ENCODE results near the gene DBN1. TPM values are rescaled to one million over a fixed set of nuclear protein-coding genes. Genes with fewer than 3 reads are reported as not detected.
A peak's percentile ranks its signal among the peaks of the same experiment; 100 is the strongest.

The DBN1 gene
- total and polyA plus RNA-seq, 9 of the 15 experiments (the other 6 are each of a cell fraction or from before 2014, with no cell fraction given) = 0.25 to 87.2 (median 27.9) TPM

- TF ChIP-seq SAFB (IDR thresholded peaks at IDR 0.05; ENCODE audit: borderline replicate concordance, low read depth, low read length) = no peak
- TF ChIP-seq RAD51 (IDR thresholded peaks at IDR 0.05; ENCODE audit: borderline replicate concordance, low read depth) = no peak
- TF ChIP-seq ZNF644 (tag; IDR thresholded peaks at IDR 0.05; ENCODE audit: low read depth) = peak; percentile 57; the same call in 1 of the 2 replicates
- TF ChIP-seq ZNF707 (CRISPR knock-in tag; conservative IDR thresholded peaks at IDR 0.05) = no peak
- TF ChIP-seq GABPB1 (CRISPR knock-in tag; IDR thresholded peaks at IDR 0.05) = peak; percentile 93
- TF ChIP-seq PML (IDR thresholded peaks at IDR 0.05; ENCODE audit: low read length) = 0 out of 2 replicates have a peak, but pooled peaks have one; percentile 26
- no peak; a peak in 1 of 4 replicates for TF ChIP-seq CSDE1 (IDR thresholded peaks at IDR 0.05)
- TF ChIP-seq NFATC3 (IDR thresholded peaks at IDR 0.05) = no peak
- peak; percentile 94 for TF ChIP-seq EGR1 (conservative IDR thresholded peaks at IDR 0.05)
- no peak for TF ChIP-seq ZNF551 (CRISPR knock-in tag; IDR thresholded peaks at IDR 0.05)
- peak; percentile 84 for TF ChIP-seq ETV1 (tag; conservative IDR thresholded peaks at IDR 0.05; ENCODE audit: low read depth)
- no peak for TF ChIP-seq EHMT2 (IDR thresholded peaks at IDR 0.05)
- TF ChIP-seq, protein P1, sequence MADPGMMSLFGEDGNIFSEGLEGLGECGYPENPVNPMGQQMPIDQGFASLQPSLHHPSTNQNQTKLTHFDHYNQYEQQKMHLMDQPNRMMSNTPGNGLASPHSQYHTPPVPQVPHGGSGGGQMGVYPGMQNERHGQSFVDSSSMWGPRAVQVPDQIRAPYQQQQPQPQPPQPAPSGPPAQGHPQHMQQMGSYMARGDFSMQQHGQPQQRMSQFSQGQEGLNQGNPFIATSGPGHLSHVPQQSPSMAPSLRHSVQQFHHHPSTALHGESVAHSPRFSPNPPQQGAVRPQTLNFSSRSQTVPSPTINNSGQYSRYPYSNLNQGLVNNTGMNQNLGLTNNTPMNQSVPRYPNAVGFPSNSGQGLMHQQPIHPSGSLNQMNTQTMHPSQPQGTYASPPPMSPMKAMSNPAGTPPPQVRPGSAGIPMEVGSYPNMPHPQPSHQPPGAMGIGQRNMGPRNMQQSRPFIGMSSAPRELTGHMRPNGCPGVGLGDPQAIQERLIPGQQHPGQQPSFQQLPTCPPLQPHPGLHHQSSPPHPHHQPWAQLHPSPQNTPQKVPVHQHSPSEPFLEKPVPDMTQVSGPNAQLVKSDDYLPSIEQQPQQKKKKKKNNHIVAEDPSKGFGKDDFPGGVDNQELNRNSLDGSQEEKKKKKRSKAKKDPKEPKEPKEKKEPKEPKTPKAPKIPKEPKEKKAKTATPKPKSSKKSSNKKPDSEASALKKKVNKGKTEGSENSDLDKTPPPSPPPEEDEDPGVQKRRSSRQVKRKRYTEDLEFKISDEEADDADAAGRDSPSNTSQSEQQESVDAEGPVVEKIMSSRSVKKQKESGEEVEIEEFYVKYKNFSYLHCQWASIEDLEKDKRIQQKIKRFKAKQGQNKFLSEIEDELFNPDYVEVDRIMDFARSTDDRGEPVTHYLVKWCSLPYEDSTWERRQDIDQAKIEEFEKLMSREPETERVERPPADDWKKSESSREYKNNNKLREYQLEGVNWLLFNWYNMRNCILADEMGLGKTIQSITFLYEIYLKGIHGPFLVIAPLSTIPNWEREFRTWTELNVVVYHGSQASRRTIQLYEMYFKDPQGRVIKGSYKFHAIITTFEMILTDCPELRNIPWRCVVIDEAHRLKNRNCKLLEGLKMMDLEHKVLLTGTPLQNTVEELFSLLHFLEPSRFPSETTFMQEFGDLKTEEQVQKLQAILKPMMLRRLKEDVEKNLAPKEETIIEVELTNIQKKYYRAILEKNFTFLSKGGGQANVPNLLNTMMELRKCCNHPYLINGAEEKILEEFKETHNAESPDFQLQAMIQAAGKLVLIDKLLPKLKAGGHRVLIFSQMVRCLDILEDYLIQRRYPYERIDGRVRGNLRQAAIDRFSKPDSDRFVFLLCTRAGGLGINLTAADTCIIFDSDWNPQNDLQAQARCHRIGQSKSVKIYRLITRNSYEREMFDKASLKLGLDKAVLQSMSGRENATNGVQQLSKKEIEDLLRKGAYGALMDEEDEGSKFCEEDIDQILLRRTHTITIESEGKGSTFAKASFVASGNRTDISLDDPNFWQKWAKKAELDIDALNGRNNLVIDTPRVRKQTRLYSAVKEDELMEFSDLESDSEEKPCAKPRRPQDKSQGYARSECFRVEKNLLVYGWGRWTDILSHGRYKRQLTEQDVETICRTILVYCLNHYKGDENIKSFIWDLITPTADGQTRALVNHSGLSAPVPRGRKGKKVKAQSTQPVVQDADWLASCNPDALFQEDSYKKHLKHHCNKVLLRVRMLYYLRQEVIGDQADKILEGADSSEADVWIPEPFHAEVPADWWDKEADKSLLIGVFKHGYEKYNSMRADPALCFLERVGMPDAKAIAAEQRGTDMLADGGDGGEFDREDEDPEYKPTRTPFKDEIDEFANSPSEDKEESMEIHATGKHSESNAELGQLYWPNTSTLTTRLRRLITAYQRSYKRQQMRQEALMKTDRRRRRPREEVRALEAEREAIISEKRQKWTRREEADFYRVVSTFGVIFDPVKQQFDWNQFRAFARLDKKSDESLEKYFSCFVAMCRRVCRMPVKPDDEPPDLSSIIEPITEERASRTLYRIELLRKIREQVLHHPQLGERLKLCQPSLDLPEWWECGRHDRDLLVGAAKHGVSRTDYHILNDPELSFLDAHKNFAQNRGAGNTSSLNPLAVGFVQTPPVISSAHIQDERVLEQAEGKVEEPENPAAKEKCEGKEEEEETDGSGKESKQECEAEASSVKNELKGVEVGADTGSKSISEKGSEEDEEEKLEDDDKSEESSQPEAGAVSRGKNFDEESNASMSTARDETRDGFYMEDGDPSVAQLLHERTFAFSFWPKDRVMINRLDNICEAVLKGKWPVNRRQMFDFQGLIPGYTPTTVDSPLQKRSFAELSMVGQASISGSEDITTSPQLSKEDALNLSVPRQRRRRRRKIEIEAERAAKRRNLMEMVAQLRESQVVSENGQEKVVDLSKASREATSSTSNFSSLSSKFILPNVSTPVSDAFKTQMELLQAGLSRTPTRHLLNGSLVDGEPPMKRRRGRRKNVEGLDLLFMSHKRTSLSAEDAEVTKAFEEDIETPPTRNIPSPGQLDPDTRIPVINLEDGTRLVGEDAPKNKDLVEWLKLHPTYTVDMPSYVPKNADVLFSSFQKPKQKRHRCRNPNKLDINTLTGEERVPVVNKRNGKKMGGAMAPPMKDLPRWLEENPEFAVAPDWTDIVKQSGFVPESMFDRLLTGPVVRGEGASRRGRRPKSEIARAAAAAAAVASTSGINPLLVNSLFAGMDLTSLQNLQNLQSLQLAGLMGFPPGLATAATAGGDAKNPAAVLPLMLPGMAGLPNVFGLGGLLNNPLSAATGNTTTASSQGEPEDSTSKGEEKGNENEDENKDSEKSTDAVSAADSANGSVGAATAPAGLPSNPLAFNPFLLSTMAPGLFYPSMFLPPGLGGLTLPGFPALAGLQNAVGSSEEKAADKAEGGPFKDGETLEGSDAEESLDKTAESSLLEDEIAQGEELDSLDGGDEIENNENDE (IDR thresholded peaks at IDR 0.05; ENCODE audit: low read depth, low read length) = no peak
- TF ChIP-seq HMGN3 (IDR thresholded peaks at IDR 0.05; ENCODE audit: borderline replicate concordance, extremely low read depth, insufficient read length, low read depth, low read length) = peak; percentile 20
- TF ChIP-seq ZNF217 (CRISPR knock-in tag; IDR thresholded peaks at IDR 0.05) = no peak
- TF ChIP-seq ZNF431 (CRISPR knock-in tag; IDR thresholded peaks at IDR 0.05) = peak; percentile 31; the same call in 1 of the 2 replicates
- peak; percentile 52 for TF ChIP-seq TBP (optimal IDR thresholded peaks at IDR 0.05; ENCODE audit: low read depth, low read length)
- TF ChIP-seq POU5F1 (IDR thresholded peaks at IDR 0.05; ENCODE audit: borderline replicate concordance, low read depth, low read length, partially characterized antibody) = no peak
- no peak for TF ChIP-seq ZNF668 (CRISPR knock-in tag; IDR thresholded peaks at IDR 0.05)
- TF ChIP-seq ZNF778 (CRISPR knock-in tag; IDR thresholded peaks at IDR 0.05) = no peak
These were observed 18.3 kb downstream of the DBN1 start (continued) for GRCh38 chr5:177455036-177455660.

Data from K562 (cell line).